Measurements from ENCODE around the gene CYB5RL. TPM values are rescaled to one million over a fixed set of nuclear protein-coding genes. Genes with fewer than 3 reads are reported as not detected.

Gene CYB5RL
- total RNA-seq, 1 donor from 2014 or later = 6.1 TPM

- TF ChIP-seq CTCF (IDR thresholded peaks at IDR 0.05; ENCODE audit: borderline replicate concordance) = no peak
- intact Hi-C loops (cut with micrococcal nuclease) = no loop called here
- peaks cover 22% of the 10 kb centered on the region for H3K36me3 ChIP-seq
- no peak overlapping the region for H3K4me3 ChIP-seq
- no peaks in the 10 kb centered on the region for H3K9me3 ChIP-seq (replicated peaks)
- no peaks in the 10 kb centered on the region for H3K27me3 ChIP-seq (ENCODE audit: low read depth)
- DNase-seq = no peak
- H3K27ac ChIP-seq (replicated peaks) = no peak overlapping the region
- peaks cover 10% of the 10 kb centered on the region for H3K4me1 ChIP-seq
Measured at GRCh38 chr1:54229281-54229891, 29.6 kb upstream of the CYB5RL start.

GRCh38 chr1:54228638-54229079 lies 28.8 kb upstream of the CYB5RL start:
- H3K4me1 ChIP-seq = peaks cover 10% of the 10 kb centered on the region
- no peaks in the 10 kb centered on the region for H3K27me3 ChIP-seq (ENCODE audit: low read depth)
- no peak overlapping the region for H3K27ac ChIP-seq (replicated peaks)
- TF ChIP-seq CTCF (IDR thresholded peaks at IDR 0.05; ENCODE audit: borderline replicate concordance) = no peak
- H3K9me3 ChIP-seq (replicated peaks) = no peaks in the 10 kb centered on the region
- H3K36me3 ChIP-seq = peaks cover 22% of the 10 kb centered on the region
- no peak for DNase-seq
- intact Hi-C loops (cut with micrococcal nuclease) = no loop called here
- no peak overlapping the region for H3K4me3 ChIP-seq

- intact Hi-C loops (cut with micrococcal nuclease) = no loop called here
- no peak for TF ChIP-seq CTCF (IDR thresholded peaks at IDR 0.05; ENCODE audit: borderline replicate concordance)
- H3K27ac ChIP-seq (replicated peaks) = no peak overlapping the region
Measured at GRCh38 chr1:54227891-54228310, 28.1 kb upstream of the CYB5RL start.

GRCh38 chr1:54227091-54227602 lies 27.3 kb upstream of the CYB5RL start:
- H3K36me3 ChIP-seq = peaks cover 22% of the 10 kb centered on the region
- no peak for TF ChIP-seq CTCF (IDR thresholded peaks at IDR 0.05; ENCODE audit: borderline replicate concordance)
- H3K9me3 ChIP-seq (replicated peaks) = no peaks in the 10 kb centered on the region
- H3K4me1 ChIP-seq = peaks cover 19% of the 10 kb centered on the region
- DNase-seq = no peak
- no peak overlapping the region for H3K27ac ChIP-seq (replicated peaks)
- intact Hi-C loops (cut with micrococcal nuclease) = no loop called here
- no peaks in the 10 kb centered on the region for H3K27me3 ChIP-seq (ENCODE audit: low read depth)
- no peak overlapping the region for H3K4me3 ChIP-seq

More at GRCh38 chr1:54227891-54228310, 28.1 kb upstream of the CYB5RL start:
- Histone ChIP-seq H3K27me3 (ENCODE audit: low read depth) (no peaks in the 10 kb centered on the region), H3K9me3 (replicated peaks) (no peaks in the 10 kb centered on the region), H3K4me1 (peaks cover 16% of the 10 kb centered on the region), H3K36me3 (peaks cover 22% of the 10 kb centered on the region), H3K4me3 (no peak overlapping the region)
- DNase-seq = no peak

- no peaks in the 10 kb centered on the region for H3K27me3 ChIP-seq (ENCODE audit: low read depth)
- intact Hi-C loops (cut with micrococcal nuclease) = no loop called here
- TF ChIP-seq CTCF (IDR thresholded peaks at IDR 0.05; ENCODE audit: borderline replicate concordance) = no peak
- no peak overlapping the region for H3K27ac ChIP-seq (replicated peaks)
- DNase-seq = no peak
- H3K9me3 ChIP-seq (replicated peaks) = no peaks in the 10 kb centered on the region
- peaks cover 22% of the 10 kb centered on the region for H3K36me3 ChIP-seq
- H3K4me1 ChIP-seq = peaks cover 20% of the 10 kb centered on the region
- no peak overlapping the region for H3K4me3 ChIP-seq
Measured at GRCh38 chr1:54225986-54226559, 26.2 kb upstream of the CYB5RL start.
